Stomach smooth muscle (tissue), 2 donors: ENCODE data around the gene TSGA10IP.

Experiments used
- H3K27ac ChIP-seq: one replicate; pipeline ENCODE4 v1.7.0; 2013; ENCODE audit warnings: mild to moderate bottlenecking, low read length, inconsistent platforms
- H3K27me3 ChIP-seq, 2 donors: one replicate each; pipeline ENCODE4 v1.7.0; 2013; ENCODE audit warnings: low read length in 2 of 2; ENCODE audit not compliant: insufficient read depth in 2 of 2, control insufficient read depth in 1 of 2
- H3K36me3 ChIP-seq, 2 donors: one replicate each; pipeline ENCODE4 v1.7.0; 2013; ENCODE audit warnings: low read length in 2 of 2; ENCODE audit not compliant: control insufficient read depth in 2 of 2, insufficient read depth in 2 of 2
- H3K4me1 ChIP-seq: one replicate; pipeline ENCODE4 v1.7.0; 2013; ENCODE audit warnings: low read length; ENCODE audit not compliant: control insufficient read depth, insufficient read depth
- H3K4me3 ChIP-seq, 2 donors: one replicate each; pipeline ENCODE4 v1.7.0; 2013; ENCODE audit warnings: low read length in 2 of 2
- H3K9ac ChIP-seq, 2 donors: one replicate each; pipeline ENCODE4 v1.7.0; 2013; ENCODE audit warnings: low read length in 2 of 2, mild to moderate bottlenecking in 1 of 2
- H3K9me3 ChIP-seq, 2 donors: one replicate each; pipeline ENCODE4 v1.7.0; 2013; ENCODE audit warnings: low read length in 2 of 2; ENCODE audit not compliant: control insufficient read depth in 2 of 2
- donor health status: healthy.
- donor health status: Pancreatic carcinoma.

The TSGA10IP gene

DNA sequence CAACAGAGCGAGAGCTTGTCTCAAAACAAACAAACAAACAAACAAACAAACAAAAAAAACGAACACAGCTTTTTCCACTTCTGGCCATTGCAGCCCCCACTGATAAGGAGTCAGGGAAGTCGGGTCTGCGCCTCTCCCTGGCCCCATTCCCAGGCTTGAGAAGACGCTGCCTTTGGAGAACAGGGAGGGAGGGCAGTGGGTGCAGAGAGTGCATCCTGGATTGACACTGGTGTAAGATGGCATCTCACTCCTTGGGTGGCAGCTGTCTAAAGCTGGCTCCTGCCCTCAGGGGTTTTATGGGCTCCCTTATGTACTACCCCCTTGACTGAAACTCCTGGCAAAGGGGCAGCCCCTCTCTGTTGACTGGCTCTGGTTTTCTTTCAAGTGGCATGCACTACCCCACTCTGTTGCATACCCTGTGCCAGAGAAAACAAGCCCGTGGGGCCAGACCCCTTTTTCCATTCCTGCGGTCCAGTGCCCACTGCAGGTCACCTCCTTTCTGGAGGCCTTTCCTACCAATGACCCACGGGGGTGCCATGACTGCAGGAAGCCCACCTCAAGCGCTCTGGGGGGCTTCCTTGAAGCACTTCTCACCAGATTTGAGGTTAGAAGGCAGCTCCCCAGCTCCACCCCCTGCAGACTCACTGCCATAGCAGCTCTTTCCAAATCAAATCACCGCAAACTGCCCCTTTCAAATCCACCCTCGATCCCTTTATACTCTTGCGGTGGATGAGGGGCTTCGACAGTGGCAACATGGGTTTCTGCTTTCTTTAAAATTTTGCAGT, 13.3 kb upstream of the TSGA10IP start:
- Histone ChIP-seq H3K4me1 (no peaks in the 10 kb centered on the region), H3K4me3 (no peak overlapping the region), H3K36me3 (no peaks in the 10 kb centered on the region), H3K9ac (no peak overlapping the region), H3K9me3 (no peaks in the 10 kb centered on the region), H3K27ac (no peak overlapping the region), H3K27me3 (peaks cover 0 to 2% of the 10 kb centered on the region in 2 donors)

DNA sequence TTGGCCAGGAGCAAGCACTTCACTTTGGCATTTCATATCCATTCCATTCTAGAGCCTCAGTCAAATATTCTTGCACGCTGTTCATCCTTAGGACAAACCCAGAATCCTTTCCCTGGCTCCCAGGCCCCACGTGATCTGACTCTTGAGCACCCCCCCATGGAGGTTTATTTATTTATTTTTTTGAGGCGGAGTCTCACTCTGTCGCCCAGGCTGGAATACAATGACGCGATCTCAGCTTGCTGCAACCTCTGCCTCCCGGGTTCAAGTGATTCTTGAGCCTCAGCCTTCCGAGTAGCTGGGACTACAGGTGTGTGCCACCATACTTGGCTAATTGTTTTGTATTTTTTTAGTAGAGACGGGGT, 12.7 kb upstream of the TSGA10IP start:
- Histone ChIP-seq H3K27ac (no peak overlapping the region), H3K27me3 (peaks cover 0 to 2% of the 10 kb centered on the region in 2 donors), H3K9ac (no peak overlapping the region), H3K4me1 (no peaks in the 10 kb centered on the region), H3K4me3 (no peak overlapping the region), H3K9me3 (no peaks in the 10 kb centered on the region), H3K36me3 (no peaks in the 10 kb centered on the region)

DNA sequence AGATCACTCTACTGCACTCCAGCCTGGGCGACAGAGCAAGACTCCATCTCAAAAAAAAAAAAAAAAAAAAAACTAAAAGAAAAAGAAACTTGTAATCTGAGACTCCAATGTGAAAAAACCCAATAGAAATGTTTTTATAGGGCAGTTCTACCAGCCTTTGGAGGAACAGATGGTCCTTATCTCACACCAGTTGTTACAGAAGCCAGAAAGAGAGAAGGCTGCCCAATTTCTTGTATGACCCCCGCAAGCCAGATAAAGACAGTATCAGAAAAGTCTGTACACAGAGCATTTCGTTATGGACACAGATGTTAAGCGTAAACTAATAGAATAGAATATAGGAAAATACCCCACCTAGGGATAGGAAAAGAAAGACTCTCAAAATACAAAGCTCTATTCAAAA, 11.3 kb upstream of the TSGA10IP start:
- no peaks in the 10 kb centered on the region for H3K36me3 ChIP-seq
- H3K4me1 ChIP-seq = no peaks in the 10 kb centered on the region

DNA sequence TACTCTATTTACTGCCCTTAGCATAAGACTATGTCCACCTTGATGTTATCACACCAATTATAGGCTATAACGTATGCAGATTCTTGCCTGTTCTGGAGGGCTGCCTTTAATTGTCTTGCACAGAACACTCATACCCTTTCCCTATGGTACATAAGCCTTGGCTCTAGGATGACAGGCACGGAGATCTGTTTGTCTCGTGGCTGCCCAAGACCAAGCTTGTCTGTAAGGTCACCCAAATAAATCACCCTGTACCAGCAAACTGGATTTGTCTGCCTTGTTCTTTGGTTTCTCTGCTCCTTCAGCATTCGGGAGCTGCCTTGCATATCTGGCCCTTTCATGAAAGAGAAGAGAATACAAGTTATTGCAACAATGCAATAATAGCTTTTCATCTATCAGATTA, 7.5 kb upstream of the TSGA10IP start:
- Histone ChIP-seq H3K9ac (no peak overlapping the region), H3K4me1 (no peaks in the 10 kb centered on the region), H3K4me3 (no peak overlapping the region), H3K27me3 (peaks cover 0 to 9% of the 10 kb centered on the region in 2 donors), H3K9me3 (no peaks in the 10 kb centered on the region), H3K36me3 (no peaks in the 10 kb centered on the region), H3K27ac (no peak overlapping the region)

More for the DNA sequence above, 11.3 kb upstream of the TSGA10IP start:
- no peak overlapping the region for H3K27ac ChIP-seq
- H3K9ac ChIP-seq = no peak overlapping the region
- H3K27me3 ChIP-seq = peaks cover 0 to 6% of the 10 kb centered on the region in 2 donors
- H3K4me3 ChIP-seq = no peak overlapping the region
- no peaks in the 10 kb centered on the region for H3K9me3 ChIP-seq

DNA sequence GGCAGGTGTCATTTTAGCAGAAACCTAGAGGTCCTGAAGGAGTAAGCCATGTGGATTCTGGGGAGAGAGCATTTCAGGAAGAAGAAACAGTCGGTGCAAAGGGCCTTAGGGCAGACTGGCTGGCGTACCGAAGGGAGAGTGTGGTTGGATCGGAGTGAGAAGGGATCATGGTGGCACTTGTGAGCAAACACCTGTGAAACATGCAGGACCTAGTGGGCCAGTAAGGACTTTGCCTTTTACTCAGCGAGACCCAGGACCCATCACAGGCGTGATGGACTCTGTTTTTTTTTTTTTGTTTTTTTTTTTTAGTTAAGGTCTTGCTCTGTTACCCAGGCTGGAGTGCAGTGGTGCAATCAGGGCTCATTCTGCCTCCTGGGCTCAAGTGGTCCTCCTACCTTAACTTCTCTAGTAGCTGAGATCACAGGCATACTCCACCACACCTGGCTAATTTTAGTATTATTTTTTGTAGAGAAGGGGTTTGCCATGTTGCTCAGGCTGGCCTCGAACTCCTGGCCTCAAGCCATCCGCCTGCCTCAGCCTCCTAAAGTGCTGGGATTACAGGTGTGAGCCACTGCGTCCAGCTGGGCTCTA, 3.5 kb upstream of the TSGA10IP start:
- Histone ChIP-seq H3K9me3 (no peaks in the 10 kb centered on the region), H3K36me3 (no peaks in the 10 kb centered on the region), H3K9ac (no peak overlapping the region), H3K4me3 (no peak overlapping the region), H3K4me1 (no peaks in the 10 kb centered on the region), H3K27ac (no peak overlapping the region), H3K27me3 (peaks cover 3 to 7% of the 10 kb centered on the region in 2 donors)

DNA sequence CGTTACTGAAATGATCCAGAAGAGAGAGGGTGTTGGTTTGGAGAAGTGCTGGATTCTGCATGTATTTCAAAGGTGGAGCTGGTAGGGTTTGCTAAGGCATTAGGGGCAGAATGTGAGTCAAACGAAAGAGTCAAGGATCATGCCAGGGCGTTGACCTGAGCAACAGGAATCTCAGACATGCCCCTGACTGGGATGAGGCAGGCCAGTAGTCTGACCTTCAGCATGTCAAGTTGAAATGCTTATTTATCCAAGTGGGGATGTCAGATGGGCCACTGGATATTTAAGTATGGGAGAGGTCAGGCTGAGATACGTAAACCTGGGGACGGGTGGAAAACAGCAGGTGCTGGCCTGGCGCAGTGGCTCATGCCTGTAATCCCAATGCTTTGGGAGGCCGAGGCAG, 2.7 kb upstream of the TSGA10IP start:
- no peaks in the 10 kb centered on the region for H3K36me3 ChIP-seq
- peaks cover 7 to 8% of the 10 kb centered on the region in 2 donors for H3K27me3 ChIP-seq
- H3K27ac ChIP-seq = no peak overlapping the region
- H3K4me3 ChIP-seq = no peak overlapping the region
- no peaks in the 10 kb centered on the region for H3K4me1 ChIP-seq
- H3K9me3 ChIP-seq = no peaks in the 10 kb centered on the region
- no peak overlapping the region for H3K9ac ChIP-seq

DNA sequence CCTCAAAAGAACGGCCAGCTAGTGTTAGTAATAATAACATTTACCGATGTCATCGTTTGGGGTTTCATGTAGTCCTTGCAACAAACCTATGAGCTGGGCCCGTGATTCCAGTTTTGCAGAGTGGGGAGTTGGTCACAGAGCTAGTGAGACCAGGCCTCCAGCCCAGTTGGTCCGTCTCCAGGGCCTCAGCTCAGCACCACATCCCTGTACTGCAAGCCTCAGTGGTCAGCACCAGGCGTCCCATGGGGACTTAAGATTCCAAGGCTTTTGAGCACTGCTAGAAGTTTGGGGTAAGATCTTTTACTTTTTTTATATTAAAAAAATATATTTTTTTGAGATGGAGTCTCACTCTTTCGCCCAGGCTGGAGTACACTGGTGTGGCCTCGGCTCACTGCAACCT, 1.1 kb upstream of the TSGA10IP start:
- no peak overlapping the region for H3K27ac ChIP-seq
- no peaks in the 10 kb centered on the region for H3K9me3 ChIP-seq
- H3K9ac ChIP-seq = no peak overlapping the region
- H3K36me3 ChIP-seq = no peaks in the 10 kb centered on the region
- peaks cover 2 to 9% of the 10 kb centered on the region in 2 donors for H3K27me3 ChIP-seq
- H3K4me3 ChIP-seq = no peak overlapping the region
- H3K4me1 ChIP-seq = no peaks in the 10 kb centered on the region

DNA sequence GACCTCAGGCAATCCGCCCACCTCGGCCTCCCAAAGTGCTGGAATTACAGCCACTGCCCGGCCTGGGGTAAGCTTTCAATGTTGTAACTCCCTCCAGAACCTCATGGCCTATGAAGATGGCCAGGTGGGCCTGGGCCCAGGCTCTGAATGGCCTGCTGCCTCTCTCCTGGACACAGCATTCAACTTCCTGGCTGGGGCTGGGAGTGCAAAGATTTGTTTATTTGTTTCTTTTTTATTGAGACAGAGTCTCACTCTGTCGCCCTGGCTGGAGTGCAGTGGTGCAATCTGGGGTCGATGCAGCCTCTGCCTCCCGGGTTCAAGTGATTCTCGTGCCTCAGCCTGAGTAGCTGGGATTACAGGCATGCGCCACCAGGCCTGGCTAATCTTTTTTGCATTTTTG, 513 bp upstream of the TSGA10IP start:
- Histone ChIP-seq H3K27me3 (peaks cover 2 to 9% of the 10 kb centered on the region in 2 donors), H3K9me3 (no peaks in the 10 kb centered on the region), H3K4me1 (no peaks in the 10 kb centered on the region), H3K9ac (no peak overlapping the region), H3K27ac (no peak overlapping the region), H3K4me3 (no peak overlapping the region), H3K36me3 (no peaks in the 10 kb centered on the region)

DNA sequence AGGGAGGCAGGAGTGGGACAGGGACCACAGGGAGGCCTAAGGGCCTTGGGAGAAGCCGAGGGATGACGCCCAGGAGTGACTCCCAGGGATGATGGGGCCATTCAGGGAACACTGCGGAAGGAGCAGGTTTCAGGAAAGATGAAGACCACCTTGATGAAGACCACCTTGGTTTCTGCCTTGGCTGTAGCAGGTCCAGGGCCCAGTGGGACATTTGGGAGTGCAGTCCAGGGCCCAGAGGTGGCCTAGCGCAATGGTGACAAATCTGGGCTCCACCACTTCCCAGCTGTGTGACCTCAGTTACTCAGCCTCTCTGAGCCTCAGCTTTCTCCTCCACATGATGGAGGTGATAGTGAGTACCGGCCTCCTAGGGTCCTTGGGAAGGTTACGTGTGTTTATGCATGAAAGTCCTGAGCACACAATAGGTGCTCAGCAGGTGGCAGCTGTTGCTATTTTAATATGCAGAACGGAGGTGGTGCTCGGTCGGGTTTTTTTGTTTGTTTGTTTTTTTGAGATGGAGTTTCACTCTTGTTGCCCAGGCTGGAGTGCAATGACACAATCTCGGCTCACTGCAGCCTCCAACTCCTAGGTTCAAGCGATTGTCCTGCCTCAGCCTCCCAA, 770 bp downstream of the TSGA10IP start:
- peaks cover 2 to 9% of the 10 kb centered on the region in 2 donors for H3K27me3 ChIP-seq

DNA sequence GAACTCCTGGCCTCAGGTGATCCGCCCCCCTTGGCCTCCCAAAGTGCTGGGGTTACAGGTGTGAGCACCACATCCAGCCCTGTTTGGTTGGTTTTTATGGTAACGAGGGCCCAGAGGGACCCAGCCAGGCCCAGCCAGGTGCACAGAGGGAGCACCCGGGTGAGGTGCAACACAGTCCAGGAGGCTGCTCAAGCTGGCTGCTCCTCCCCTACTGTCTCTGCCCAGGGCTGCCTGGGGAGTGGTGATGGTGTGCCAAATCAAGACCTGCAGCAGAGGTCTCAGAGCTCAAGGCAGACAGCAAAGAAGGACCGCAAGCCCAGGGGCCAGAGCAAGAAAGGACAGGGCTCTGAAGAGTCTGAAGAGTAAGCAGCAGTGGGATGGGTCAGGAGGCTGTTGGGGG, 1.4 kb downstream of the TSGA10IP start:
- Histone ChIP-seq H3K27me3 (peaks cover 0 to 9% of the 10 kb centered on the region in 2 donors), H3K4me1 (no peaks in the 10 kb centered on the region), H3K9me3 (no peaks in the 10 kb centered on the region), H3K36me3 (no peaks in the 10 kb centered on the region), H3K4me3 (no peak overlapping the region), H3K9ac (no peak overlapping the region), H3K27ac (no peak overlapping the region)

More for the DNA sequence above, 770 bp downstream of the TSGA10IP start:
- H3K27ac ChIP-seq = no peak overlapping the region
- H3K9me3 ChIP-seq = no peaks in the 10 kb centered on the region
- H3K4me1 ChIP-seq = no peaks in the 10 kb centered on the region
- H3K9ac ChIP-seq = no peak overlapping the region
- no peak overlapping the region for H3K4me3 ChIP-seq
- H3K36me3 ChIP-seq = no peaks in the 10 kb centered on the region

DNA sequence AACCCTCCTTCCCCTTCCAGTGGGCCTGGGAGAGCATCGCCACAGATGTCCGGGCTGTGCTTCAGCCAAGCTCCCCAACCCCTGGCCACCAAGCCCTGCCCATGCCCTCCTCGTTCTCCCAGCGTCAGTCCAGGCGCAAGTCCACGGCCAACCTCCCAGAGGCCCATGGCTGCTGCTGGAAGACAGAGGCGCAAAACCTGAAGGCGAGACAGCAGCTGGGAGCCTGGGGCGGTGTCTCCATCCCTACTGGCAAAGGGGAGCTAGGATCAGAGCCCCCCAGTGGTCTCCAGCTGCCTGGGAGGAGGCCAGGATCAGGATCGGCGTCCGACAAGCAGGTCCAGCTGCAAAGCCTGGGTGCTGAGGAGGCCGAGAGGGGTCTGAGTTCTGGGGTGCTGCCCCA, 1.9 kb downstream of the TSGA10IP start:
- no peaks in the 10 kb centered on the region for H3K9me3 ChIP-seq
- H3K27ac ChIP-seq = no peak overlapping the region
- no peaks in the 10 kb centered on the region for H3K36me3 ChIP-seq
- H3K4me1 ChIP-seq = no peaks in the 10 kb centered on the region
- no peak overlapping the region for H3K4me3 ChIP-seq
- H3K27me3 ChIP-seq = peaks cover 0 to 9% of the 10 kb centered on the region in 2 donors
- H3K9ac ChIP-seq = no peak overlapping the region
